ENCODE results near the gene ABCA7.
A peak's percentile ranks its signal among the peaks of the same experiment; 100 is the strongest.

ABCA7 gene

GRCh38 chr19:1001538-1002166 is 38.3 kb upstream of the ABCA7 start:
- DNase-seq (ENCODE audit: extremely low spot score, insufficient read length, low read depth), result peak; percentile 56
- peak; percentile 36 for FAIRE-seq

- DNase-seq (ENCODE audit: extremely low spot score, insufficient read length, low read depth), result no peak
- FAIRE-seq, result no peak
These were observed 37.3 kb upstream of the ABCA7 start for GRCh38 chr19:1002600-1002999.

- DNase-seq (ENCODE audit: extremely low spot score, insufficient read length, low read depth) (no peak), FAIRE-seq (no peak)
These were observed 36.6 kb upstream of the ABCA7 start for GRCh38 chr19:1003283-1003682.

- FAIRE-seq (no peak), DNase-seq (ENCODE audit: extremely low spot score, insufficient read length, low read depth) (no peak)
These were observed 35.6 kb upstream of the ABCA7 start for GRCh38 chr19:1004204-1004802.

GRCh38 chr19:1004803-1005664 is 34.9 kb upstream of the ABCA7 start:
- FAIRE-seq (no peak), DNase-seq (ENCODE audit: extremely low spot score, insufficient read length, low read depth) (no peak)

- DNase-seq (ENCODE audit: extremely low spot score, insufficient read length, low read depth) (no peak), FAIRE-seq (no peak)
These were observed 33.1 kb upstream of the ABCA7 start for GRCh38 chr19:1006711-1007398.

GRCh38 chr19:1007399-1008251 is 32.3 kb upstream of the ABCA7 start:
- FAIRE-seq, result no peak
- no peak for DNase-seq (ENCODE audit: extremely low spot score, insufficient read length, low read depth)

- FAIRE-seq (no peak), DNase-seq (ENCODE audit: extremely low spot score, insufficient read length, low read depth) (no peak)
These were observed 31.5 kb upstream of the ABCA7 start for GRCh38 chr19:1008268-1009040.

GRCh38 chr19:1009041-1009980 is 30.6 kb upstream of the ABCA7 start:
- FAIRE-seq, result no peak
- DNase-seq (ENCODE audit: extremely low spot score, insufficient read length, low read depth), result no peak

- no peak for FAIRE-seq
These were observed 29.8 kb upstream of the ABCA7 start for GRCh38 chr19:1009981-1010538.

GRCh38 chr19:1010586-1011510 is 29.1 kb upstream of the ABCA7 start:
- FAIRE-seq, result no peak
- no peak for DNase-seq (ENCODE audit: extremely low spot score, insufficient read length, low read depth)

More at GRCh38 chr19:1009981-1010538, 29.8 kb upstream of the ABCA7 start:
- DNase-seq (ENCODE audit: extremely low spot score, insufficient read length, low read depth), result no peak

GRCh38 chr19:1011831-1012333 is 28.0 kb upstream of the ABCA7 start:
- DNase-seq (ENCODE audit: extremely low spot score, insufficient read length, low read depth) (no peak), FAIRE-seq (no peak)

GRCh38 chr19:1012334-1012733 is 27.6 kb upstream of the ABCA7 start:
- no peak for FAIRE-seq
- no peak for DNase-seq (ENCODE audit: extremely low spot score, insufficient read length, low read depth)

- FAIRE-seq (no peak), DNase-seq (ENCODE audit: extremely low spot score, insufficient read length, low read depth) (no peak)
These were observed 26.7 kb upstream of the ABCA7 start for GRCh38 chr19:1013218-1013617.

- FAIRE-seq (no peak), DNase-seq (ENCODE audit: extremely low spot score, insufficient read length, low read depth) (no peak)
These were observed 25.5 kb upstream of the ABCA7 start for GRCh38 chr19:1014161-1015060.
